Lung (tissue), 12 donors: ENCODE data around the gene TOM1. TPM values are rescaled to one million over a fixed set of nuclear protein-coding genes. Genes with fewer than 3 reads are reported as not detected.
A peak's percentile ranks its signal among the peaks of the same experiment; 100 is the strongest.

Source experiments
- ATAC-seq: fragments of 200-7000 bp; cut with Tn5 transposase; one replicate; pipeline ENCODE4 v1.9.1; 2020; ENCODE audit warnings: moderate number of reproducible peaks; ENCODE audit not compliant: insufficient read depth, low FRiP score
- DNase-seq, 3 donors: peaks; one replicate each; pipeline ENCODE4 v3.0.0-alpha.2; 2013 to 2017
- H3K27ac ChIP-seq, 2 donors: one replicate each; pipeline ENCODE4 v1.5.1; 2013; ENCODE audit warnings: mild to moderate bottlenecking in 2 of 2, moderate library complexity in 2 of 2, control low read depth in 1 of 2, inconsistent platforms in 1 of 2, low read depth in 1 of 2, low read length in 1 of 2
- H3K27me3 ChIP-seq, 3 donors: one replicate each; pipeline ENCODE4 v1.5.1; 2013; ENCODE audit warnings: low read length in 2 of 3; ENCODE audit not compliant: control insufficient read depth in 3 of 3, insufficient read depth in 3 of 3
- H3K36me3 ChIP-seq, 4 donors: one replicate each; pipeline ENCODE4 v1.5.1; 2013; ENCODE audit warnings: low read length in 4 of 4, mild to moderate bottlenecking in 1 of 4, moderate library complexity in 1 of 4; ENCODE audit not compliant: control insufficient read depth in 4 of 4, insufficient read depth in 4 of 4
- H3K4me1 ChIP-seq, 5 donors: one replicate each; pipeline ENCODE4 v1.5.1; 2013; ENCODE audit warnings: low read length in 5 of 5, mild to moderate bottlenecking in 2 of 5, moderate library complexity in 1 of 5; ENCODE audit not compliant: control insufficient read depth in 5 of 5, insufficient read depth in 5 of 5
- H3K4me3 ChIP-seq: one replicate; pipeline ENCODE4 v1.5.1; 2013; ENCODE audit warnings: mild to moderate bottlenecking, control low read depth, moderate library complexity
- H3K9ac ChIP-seq, 2 donors: one replicate each; pipeline ENCODE4 v1.5.1; 2013; ENCODE audit warnings: low read length in 2 of 2, control low read depth in 1 of 2; ENCODE audit not compliant: insufficient read depth in 1 of 2
- H3K9me3 ChIP-seq, 4 donors: one replicate each; pipeline ENCODE4 v1.5.1; 2013; ENCODE audit warnings: low read length in 3 of 4, mild to moderate bottlenecking in 1 of 4, moderate library complexity in 1 of 4; ENCODE audit not compliant: control insufficient read depth in 4 of 4, insufficient read depth in 3 of 4
- WGBS, 2 donors: extraction: QIAGEN DNeasy Blood & Tissue Kit; methylation state at CpG; one replicate each; pipeline ENCODE4 v1.1.7; 2013; 5-methylcytosine and 5-hydroxymethylcytosine counted together
- polyA plus RNA-seq, 2 donors: library from polyadenylated mRNA; stranded (reverse); fragments of 200-250 nt; gene quantifications; one replicate each; pipeline ENCODE4 v1.2.1, GENCODE V29; 2013
- total RNA-seq, 2 donors: library from RNA; depleted of rRNA in 1 of 2; stranded (reverse); fragments of >200 nt in 1 of 2; gene quantifications; one replicate each; pipeline ENCODE4 v1.2.1, GENCODE V29; 2014 to 2021
- TF ChIP-seq, protein P1 (sequence below): IDR thresholded peaks from 2 replicates; pipeline ENCODE4 v1.5.1; 2012; ENCODE audit warnings: mild to moderate bottlenecking; ENCODE audit errors: control extremely low read depth, extremely low read depth
- donor health status: control.
- donor health status: control.
- donor health status: Bipolar disorder and iron deficiency.
- donor health status: healthy.
- donor health status: DM: yes; HTN: yes; CAD: no.

The TOM1 gene
- total and polyA plus RNA-seq, 4 donors, result 53.4 to 131 (median 72.6) TPM

DNA sequence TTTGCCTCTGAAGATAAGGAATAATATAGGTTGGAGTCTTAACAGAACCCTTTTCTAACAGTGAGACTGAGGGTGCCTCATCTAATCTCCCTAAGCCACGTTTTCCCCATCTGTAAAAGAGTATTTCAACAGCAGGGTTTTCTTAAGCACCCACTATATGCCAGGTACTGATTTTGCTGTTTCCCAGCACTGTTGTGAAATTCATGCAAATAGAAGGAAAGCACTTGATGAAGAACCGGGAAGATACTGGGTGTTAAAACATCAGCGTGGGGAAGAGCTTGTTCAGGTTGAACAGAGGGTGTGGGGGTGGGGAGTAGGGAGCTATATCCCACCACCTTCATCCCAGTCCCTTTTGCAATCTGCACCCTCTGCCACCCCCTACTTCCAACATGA is 84.0 kb downstream of the TOM1 start:
- Histone ChIP-seq H3K27me3 (no peaks in the 10 kb centered on the region), H3K27ac (no peak overlapping the region), H3K36me3 (peaks cover 0 to 21% (median 0%) of the 10 kb centered on the region in 4 donors), H3K9ac (no peak overlapping the region), H3K4me3 (no peak overlapping the region), H3K4me1 (peaks cover 0 to 12% (median 3%) of the 10 kb centered on the region in 5 donors), H3K9me3 (peaks cover 0 to 3% (median 0%) of the 10 kb centered on the region in 4 donors)
- DNase-seq (no peak), ATAC-seq (no peak)
- 44 to 49% methylated on average over 3 of the region's 3 CpGs for WGBS, 2 donors
- TF ChIP-seq, protein P1, sequence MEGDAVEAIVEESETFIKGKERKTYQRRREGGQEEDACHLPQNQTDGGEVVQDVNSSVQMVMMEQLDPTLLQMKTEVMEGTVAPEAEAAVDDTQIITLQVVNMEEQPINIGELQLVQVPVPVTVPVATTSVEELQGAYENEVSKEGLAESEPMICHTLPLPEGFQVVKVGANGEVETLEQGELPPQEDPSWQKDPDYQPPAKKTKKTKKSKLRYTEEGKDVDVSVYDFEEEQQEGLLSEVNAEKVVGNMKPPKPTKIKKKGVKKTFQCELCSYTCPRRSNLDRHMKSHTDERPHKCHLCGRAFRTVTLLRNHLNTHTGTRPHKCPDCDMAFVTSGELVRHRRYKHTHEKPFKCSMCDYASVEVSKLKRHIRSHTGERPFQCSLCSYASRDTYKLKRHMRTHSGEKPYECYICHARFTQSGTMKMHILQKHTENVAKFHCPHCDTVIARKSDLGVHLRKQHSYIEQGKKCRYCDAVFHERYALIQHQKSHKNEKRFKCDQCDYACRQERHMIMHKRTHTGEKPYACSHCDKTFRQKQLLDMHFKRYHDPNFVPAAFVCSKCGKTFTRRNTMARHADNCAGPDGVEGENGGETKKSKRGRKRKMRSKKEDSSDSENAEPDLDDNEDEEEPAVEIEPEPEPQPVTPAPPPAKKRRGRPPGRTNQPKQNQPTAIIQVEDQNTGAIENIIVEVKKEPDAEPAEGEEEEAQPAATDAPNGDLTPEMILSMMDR, result no peak

GRCh38 chr22:35384527-35384926 is 84.8 kb downstream of the TOM1 start:
- TF ChIP-seq, protein P1, result no peak
- H3K27ac ChIP-seq, result peak overlapping the region in 1 of 2 donors; percentile 30
- peaks cover 0 to 3% (median 0%) of the 10 kb centered on the region in 4 donors for H3K9me3 ChIP-seq
- peaks cover 0 to 12% (median 0%) of the 10 kb centered on the region in 5 donors for H3K4me1 ChIP-seq
- H3K4me3 ChIP-seq, result no peak overlapping the region
- H3K36me3 ChIP-seq, result peaks cover 0 to 21% (median 0%) of the 10 kb centered on the region in 4 donors
- ATAC-seq, result no peak
- WGBS, 2 donors, result 75 to 85% methylated on average over 4 of the region's 4 CpGs
- DNase-seq, result no peak
- H3K27me3 ChIP-seq, result no peaks in the 10 kb centered on the region
- no peak overlapping the region for H3K9ac ChIP-seq

GRCh38 chr22:35384975-35385588 is 85.4 kb downstream of the TOM1 start:
- peaks cover 0 to 12% (median 0%) of the 10 kb centered on the region in 5 donors for H3K4me1 ChIP-seq
- H3K27me3 ChIP-seq, result no peaks in the 10 kb centered on the region
- WGBS, 2 donors, result 77 to 83% methylated on average over 6 of the region's 6 CpGs
- H3K9me3 ChIP-seq, result peaks cover 0 to 3% (median 0%) of the 10 kb centered on the region in 4 donors
- H3K27ac ChIP-seq, result peak overlapping the region in 1 of 2 donors; percentile 30
- no peak overlapping the region for H3K9ac ChIP-seq
- H3K4me3 ChIP-seq, result no peak overlapping the region
- TF ChIP-seq, protein P1, result no peak
- DNase-seq (no peak), ATAC-seq (no peak)
- peaks cover 0 to 25% (median 0%) of the 10 kb centered on the region in 4 donors for H3K36me3 ChIP-seq
